PFSK-1 (cell line): ENCODE measurements around the gene FDX2.

Source experiments
- FOXP2 ChIP-seq: optimal IDR thresholded peaks from 2 replicates; pipeline ENCODE3; 2011; ENCODE audit warnings: borderline replicate concordance, control low read depth, inconsistent platforms; ENCODE audit not compliant: insufficient read depth; ENCODE audit errors: extremely low read length, extremely low read depth
- POLR2AphosphoS5 ChIP-seq: IDR thresholded peaks from 2 replicates; pipeline ENCODE4 v1.6.1; 2012; ENCODE audit warnings: low read depth, mild to moderate bottlenecking, control low read depth, low read length, moderate library complexity
- REST ChIP-seq, 2 experiments: IDR thresholded peaks; 2 replicates each; pipeline versions ENCODE4 v1.6.1 to v1.8.0; 2011 to 2012; ENCODE audit warnings: low read depth in 2 of 2, low read length in 2 of 2, control low read depth in 1 of 2, inconsistent platforms in 1 of 2, mild to moderate bottlenecking in 1 of 2, moderate library complexity in 1 of 2; ENCODE audit not compliant: insufficient read depth in 1 of 2
- SIN3A ChIP-seq: IDR thresholded peaks from 2 replicates; pipeline ENCODE4 v1.6.1; 2012; ENCODE audit warnings: mild to moderate bottlenecking, low read length, moderate library complexity, borderline replicate concordance; ENCODE audit not compliant: insufficient read depth
- TAF1 ChIP-seq: IDR thresholded peaks from 2 replicates; pipeline ENCODE4 v1.6.1; 2012; ENCODE audit warnings: low read length, control low read depth, borderline replicate concordance; ENCODE audit not compliant: insufficient read depth

FDX2 gene

GRCh38 chr19:10290876-10291553 is 24.8 kb downstream of the FDX2 start:
- TF ChIP-seq REST (IDR thresholded peaks at IDR 0.05; ENCODE audit: insufficient read depth in 1 of 2, low read depth in 2 of 2, low read length in 2 of 2) (no peak), TAF1 (no peak), POLR2AphosphoS5 (0 out of 2 replicates have a peak, but pooled peaks have one; percentile 29), SIN3A (no peak), FOXP2 (no peak)

GRCh38 chr19:10290357-10290875 is 25.4 kb downstream of the FDX2 start:
- TF ChIP-seq SIN3A (no peak), POLR2AphosphoS5 (no peak), REST (IDR thresholded peaks at IDR 0.05; ENCODE audit: insufficient read depth in 1 of 2, low read depth in 2 of 2, low read length in 2 of 2) (no peak), TAF1 (no peak), FOXP2 (no peak)

GRCh38 chr19:10289836-10290356 is 25.9 kb downstream of the FDX2 start, which contains the start of gene ICAM5:
TSS of gene ICAM5 (plus strand) at chr19:10289952. CDS start at chr19:10290044, 92 bp downstream.
- TF ChIP-seq FOXP2 (no peak), POLR2AphosphoS5 (no peak), REST (IDR thresholded peaks at IDR 0.05; ENCODE audit: insufficient read depth in 1 of 2, low read depth in 2 of 2, low read length in 2 of 2) (no peak), TAF1 (no peak)

- no peak for TF ChIP-seq FOXP2
- TF ChIP-seq TAF1 = no peak
- no peak for TF ChIP-seq REST (IDR thresholded peaks at IDR 0.05; ENCODE audit: insufficient read depth in 1 of 2, low read depth in 2 of 2, low read length in 2 of 2)
- TF ChIP-seq SIN3A = no peak
- TF ChIP-seq POLR2AphosphoS5 = no peak
Observed at GRCh38 chr19:10289167-10289835, 26.5 kb downstream of the FDX2 start.
